ENCODE data around the gene BTF3L4.

Gene BTF3L4

GRCh38 chr1:52059321-52059720 is 3.2 kb downstream of the BTF3L4 start:
- H3K4ac ChIP-seq (ENCODE audit: low read depth, low read length): no peak overlapping the region
- H2BK120ac ChIP-seq (ENCODE audit: insufficient read depth, low read length, poor library complexity): no peak overlapping the region
- no peak overlapping the region for H3K4me2 ChIP-seq (ENCODE audit: low read length)
- H4K8ac ChIP-seq (ENCODE audit: low read depth, low read length): no peak overlapping the region
- no peak overlapping the region for H3K9ac ChIP-seq (ENCODE audit: low read length)
- H3K27me3 ChIP-seq (ENCODE audit: insufficient read depth, low read length): no peaks in the 10 kb centered on the region
- no peak overlapping the region for H2AK5ac ChIP-seq (ENCODE audit: low read length)
- peaks cover 12% of the 10 kb centered on the region for H3K79me1 ChIP-seq (ENCODE audit: low read length)
- peaks cover 10% of the 10 kb centered on the region for H3K79me2 ChIP-seq (ENCODE audit: control insufficient read depth, insufficient read depth, low read length, poor library complexity)
- H3K9me3 ChIP-seq (ENCODE audit: insufficient read depth, low read depth, low read length): no peaks in the 10 kb centered on the region
- H3K4me1 ChIP-seq (ENCODE audit: control insufficient read depth in 1 of 2, insufficient read depth in 2 of 2, low read length in 2 of 2): no peaks in the 10 kb centered on the region
- H3K14ac ChIP-seq (ENCODE audit: low read length): no peak overlapping the region
- no peak overlapping the region for H3K23ac ChIP-seq (ENCODE audit: low read length)
- H3K18ac ChIP-seq (ENCODE audit: low read length): no peak overlapping the region
- no peak overlapping the region for H3K4me3 ChIP-seq (ENCODE audit: low read depth, low read length)
- no peak overlapping the region for H3K27ac ChIP-seq (ENCODE audit: low read depth, low read length)
- H2AFZ ChIP-seq (ENCODE audit: insufficient read depth, low read length, poor library complexity): no peak overlapping the region
- H3K36me3 ChIP-seq (ENCODE audit: control insufficient read depth in 1 of 2, insufficient read depth in 2 of 2, low read length in 2 of 2): peaks cover 9 to 14% of the 10 kb centered on the region in 2 experiments
- H2BK12ac ChIP-seq (ENCODE audit: low read length): no peak overlapping the region
- no peak overlapping the region for H4K91ac ChIP-seq (ENCODE audit: low read depth, low read length)
- H2BK5ac ChIP-seq (ENCODE audit: low read depth, low read length, poor library complexity): no peak overlapping the region
- peak in 1 of 2 donors; percentile 68 for DNase-seq
- H4K12ac ChIP-seq (ENCODE audit: low read depth, low read length): no peak overlapping the region

- peaks cover 9 to 16% of the 10 kb centered on the region in 2 experiments for H3K36me3 ChIP-seq (ENCODE audit: control insufficient read depth in 1 of 2, insufficient read depth in 2 of 2, low read length in 2 of 2)
- H3K18ac ChIP-seq (ENCODE audit: low read length): no peak overlapping the region
- H3K4me2 ChIP-seq (ENCODE audit: low read length): no peak overlapping the region
- no peak for DNase-seq
- H3K79me2 ChIP-seq (ENCODE audit: control insufficient read depth, insufficient read depth, low read length, poor library complexity): peaks cover 6% of the 10 kb centered on the region
- no peak overlapping the region for H3K14ac ChIP-seq (ENCODE audit: low read length)
- peaks cover 11% of the 10 kb centered on the region for H3K79me1 ChIP-seq (ENCODE audit: low read length)
- H3K27ac ChIP-seq (ENCODE audit: low read depth, low read length): no peak overlapping the region
- no peak overlapping the region for H4K12ac ChIP-seq (ENCODE audit: low read depth, low read length)
- no peak overlapping the region for H3K4me3 ChIP-seq (ENCODE audit: low read depth, low read length)
- no peak overlapping the region for H3K4ac ChIP-seq (ENCODE audit: low read depth, low read length)
- no peak overlapping the region for H2AK5ac ChIP-seq (ENCODE audit: low read length)
- no peaks in the 10 kb centered on the region for H3K4me1 ChIP-seq (ENCODE audit: control insufficient read depth in 1 of 2, insufficient read depth in 2 of 2, low read length in 2 of 2)
- no peaks in the 10 kb centered on the region for H3K27me3 ChIP-seq (ENCODE audit: insufficient read depth, low read length)
- H2BK12ac ChIP-seq (ENCODE audit: low read length): no peak overlapping the region
- H3K9ac ChIP-seq (ENCODE audit: low read length): no peak overlapping the region
- H4K8ac ChIP-seq (ENCODE audit: low read depth, low read length): no peak overlapping the region
- no peak overlapping the region for H4K91ac ChIP-seq (ENCODE audit: low read depth, low read length)
- no CpG with 5 or more reads among the region's 1 CpG for WGBS (ENCODE audit: extremely low coverage, insufficient coverage, insufficient read length)
- no peak overlapping the region for H2BK120ac ChIP-seq (ENCODE audit: insufficient read depth, low read length, poor library complexity)
- no peak overlapping the region for H3K23ac ChIP-seq (ENCODE audit: low read length)
- H2BK5ac ChIP-seq (ENCODE audit: low read depth, low read length, poor library complexity): no peak overlapping the region
- H3K9me3 ChIP-seq (ENCODE audit: insufficient read depth, low read depth, low read length): no peaks in the 10 kb centered on the region
- H2AFZ ChIP-seq (ENCODE audit: insufficient read depth, low read length, poor library complexity): no peak overlapping the region
Observed at GRCh38 chr1:52059888-52060287, 3.8 kb downstream of the BTF3L4 start.

DNA sequence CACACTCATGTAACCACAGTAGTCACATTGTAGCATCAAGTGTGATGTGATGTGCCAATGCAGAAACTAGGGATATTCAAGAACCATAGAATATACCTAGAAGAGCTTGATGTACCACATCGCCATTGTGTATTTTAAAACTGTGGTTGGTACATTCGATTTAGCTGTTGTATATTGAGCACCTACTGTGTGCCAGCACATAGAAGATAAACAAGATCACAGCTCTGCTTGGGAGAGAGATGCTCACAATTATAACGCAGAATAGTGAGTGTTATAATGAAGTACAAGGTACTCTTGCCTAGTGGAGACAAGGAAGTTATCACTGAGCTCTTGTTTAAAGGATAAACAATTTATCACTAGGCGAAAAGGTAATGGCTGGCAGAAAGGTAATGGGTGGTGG is 4.7 kb downstream of the BTF3L4 start:
- Histone ChIP-seq H3K27ac (ENCODE audit: low read depth, low read length) (no peak overlapping the region), H2BK120ac (ENCODE audit: insufficient read depth, low read length, poor library complexity) (no peak overlapping the region), H3K79me2 (ENCODE audit: control insufficient read depth, insufficient read depth, low read length, poor library complexity) (peaks cover 5% of the 10 kb centered on the region), H3K36me3 (ENCODE audit: control insufficient read depth in 1 of 2, insufficient read depth in 2 of 2, low read length in 2 of 2) (peaks cover 16 to 22% of the 10 kb centered on the region in 2 experiments), H4K8ac (ENCODE audit: low read depth, low read length) (no peak overlapping the region), H3K23ac (ENCODE audit: low read length) (no peak overlapping the region), H2BK12ac (ENCODE audit: low read length) (no peak overlapping the region), H3K9ac (ENCODE audit: low read length) (no peak overlapping the region), H3K4me1 (ENCODE audit: control insufficient read depth in 1 of 2, insufficient read depth in 2 of 2, low read length in 2 of 2) (no peaks in the 10 kb centered on the region), H2AFZ (ENCODE audit: insufficient read depth, low read length, poor library complexity) (no peak overlapping the region), H3K4me2 (ENCODE audit: low read length) (no peak overlapping the region), H3K4ac (ENCODE audit: low read depth, low read length) (no peak overlapping the region), H3K18ac (ENCODE audit: low read length) (no peak overlapping the region), H3K9me3 (ENCODE audit: insufficient read depth, low read depth, low read length) (no peaks in the 10 kb centered on the region), H3K14ac (ENCODE audit: low read length) (no peak overlapping the region), H4K12ac (ENCODE audit: low read depth, low read length) (no peak overlapping the region), H3K79me1 (ENCODE audit: low read length) (peaks cover 5% of the 10 kb centered on the region), H2AK5ac (ENCODE audit: low read length) (no peak overlapping the region), H3K27me3 (ENCODE audit: insufficient read depth, low read length) (no peaks in the 10 kb centered on the region), H4K91ac (ENCODE audit: low read depth, low read length) (no peak overlapping the region), H2BK5ac (ENCODE audit: low read depth, low read length, poor library complexity) (no peak overlapping the region), H3K4me3 (ENCODE audit: low read depth, low read length) (no peak overlapping the region)
- no peak for DNase-seq
- no CpG with 5 or more reads among the region's 4 CpGs for WGBS (ENCODE audit: extremely low coverage, insufficient coverage, insufficient read length)

DNA sequence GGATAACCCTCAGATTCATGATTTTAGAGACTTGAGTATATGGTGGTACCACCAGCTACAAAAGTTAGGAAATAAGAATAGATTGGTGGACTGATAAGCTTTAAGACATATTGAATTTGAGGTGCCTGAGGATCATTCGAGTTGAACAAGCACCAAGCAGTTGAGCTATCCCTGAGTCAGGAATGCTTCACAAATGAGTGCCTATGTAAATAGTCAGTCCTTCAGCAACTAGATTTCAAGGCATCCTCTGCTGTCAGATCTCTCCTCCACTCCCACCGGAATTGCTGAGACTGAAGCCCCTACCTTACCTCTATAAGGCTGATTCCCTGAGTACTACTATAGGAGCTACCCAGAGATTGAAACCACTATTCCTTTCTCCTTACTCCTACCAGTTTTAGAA is 7.1 kb downstream of the BTF3L4 start:
- no peak for DNase-seq
- Histone ChIP-seq H3K9ac (ENCODE audit: low read length) (no peak overlapping the region), H3K27me3 (ENCODE audit: insufficient read depth, low read length) (no peaks in the 10 kb centered on the region), H3K4me2 (ENCODE audit: low read length) (no peak overlapping the region), H3K18ac (ENCODE audit: low read length) (no peak overlapping the region), H2BK5ac (ENCODE audit: low read depth, low read length, poor library complexity) (no peak overlapping the region), H3K79me1 (ENCODE audit: low read length) (no peaks in the 10 kb centered on the region), H3K4me3 (ENCODE audit: low read depth, low read length) (no peak overlapping the region), H3K79me2 (ENCODE audit: control insufficient read depth, insufficient read depth, low read length, poor library complexity) (no peaks in the 10 kb centered on the region), H2BK120ac (ENCODE audit: insufficient read depth, low read length, poor library complexity) (no peak overlapping the region), H3K9me3 (ENCODE audit: insufficient read depth, low read depth, low read length) (no peaks in the 10 kb centered on the region), H3K4ac (ENCODE audit: low read depth, low read length) (no peak overlapping the region), H4K8ac (ENCODE audit: low read depth, low read length) (no peak overlapping the region), H2AK5ac (ENCODE audit: low read length) (no peak overlapping the region), H4K91ac (ENCODE audit: low read depth, low read length) (no peak overlapping the region), H3K36me3 (ENCODE audit: control insufficient read depth in 1 of 2, insufficient read depth in 2 of 2, low read length in 2 of 2) (peaks cover 23 to 33% of the 10 kb centered on the region in 2 experiments), H2BK12ac (ENCODE audit: low read length) (no peak overlapping the region), H3K14ac (ENCODE audit: low read length) (no peak overlapping the region), H3K27ac (ENCODE audit: low read depth, low read length) (no peak overlapping the region), H3K23ac (ENCODE audit: low read length) (no peak overlapping the region), H2AFZ (ENCODE audit: insufficient read depth, low read length, poor library complexity) (no peak overlapping the region), H3K4me1 (ENCODE audit: control insufficient read depth in 1 of 2, insufficient read depth in 2 of 2, low read length in 2 of 2) (no peaks in the 10 kb centered on the region), H4K12ac (ENCODE audit: low read depth, low read length) (no peak overlapping the region)
- no CpG with 5 or more reads among the region's 2 CpGs for WGBS (ENCODE audit: extremely low coverage, insufficient coverage, insufficient read length)

Measured in trophoblast cell (in vitro differentiated cells and primary cell).